Measurements from ENCODE around the gene ZNF530.

- TF ChIP-seq REST (IDR thresholded peaks at IDR 0.05; ENCODE audit: borderline replicate concordance) (no peak), REST (CRISPR knock-in tag; IDR thresholded peaks at IDR 0.05; ENCODE audit: low read depth) (no peak), CTCF (IDR thresholded peaks at IDR 0.05 in 2 of 3, conservative IDR thresholded peaks at IDR 0.05 in 1 of 3; ENCODE audit: insufficient read depth in 2 of 3, low read depth in 1 of 3, low read length in 3 of 3) (no peak), CBX3 (IDR thresholded peaks at IDR 0.05; ENCODE audit: borderline replicate concordance in 1 of 2, low read length in 2 of 2) (no peak), KDM1A (IDR thresholded peaks at IDR 0.05) (no peak), EZH2 (IDR thresholded peaks at IDR 0.05; ENCODE audit: borderline replicate concordance, low read depth, low read length) (no peak), PHB2 (IDR thresholded peaks at IDR 0.05; ENCODE audit: low read depth) (no peak), USF1 (CRISPR knock-in tag; IDR thresholded peaks at IDR 0.05) (no peak), SRSF9 (IDR thresholded peaks at IDR 0.05; ENCODE audit: borderline replicate concordance, low read depth, low read length) (no peak), GATAD2A (IDR thresholded peaks at IDR 0.05) (no peak), GABPA (tag; conservative IDR thresholded peaks at IDR 0.05; ENCODE audit: low read depth) (no peak), FOXJ3 (CRISPR knock-in tag; IDR thresholded peaks at IDR 0.05) (no peak), E2F5 (CRISPR knock-in tag; IDR thresholded peaks at IDR 0.05) (no peak), PCBP1 (IDR thresholded peaks at IDR 0.05; ENCODE audit: low read depth, low read length, poor library complexity, severe bottlenecking) (no peak), ATF3 (IDR thresholded peaks at IDR 0.05) (no peak), ATF3 (CRISPR knock-in tag; conservative IDR thresholded peaks at IDR 0.05) (no peak)
Measured at GRCh38 chr19:57599377-57599760, 316 bp upstream of the ZNF530 start.

Measured in K562 (cell line).